Panc1 (cell line): ENCODE measurements around the gene KIF1C.
A peak's percentile ranks its signal among the peaks of the same experiment; 100 is the strongest.

Experiments
- POLR2AphosphoS5 ChIP-seq: IDR thresholded peaks from 2 replicates; pipeline ENCODE4 v1.6.1; 2012; ENCODE audit warnings: mild to moderate bottlenecking, low read depth, low read length, moderate library complexity
- SIN3A ChIP-seq: IDR thresholded peaks from 2 replicates; pipeline ENCODE4 v1.6.1; 2012; ENCODE audit warnings: low read depth, mild to moderate bottlenecking, low read length, moderate library complexity, borderline replicate concordance; ENCODE audit not compliant: insufficient read depth
- TCF7L2 ChIP-seq: IDR thresholded peaks from 2 replicates; pipeline ENCODE4 v1.6.1; 2011; ENCODE audit warnings: mild to moderate bottlenecking, low read depth, low read length, inconsistent platforms
- TF ChIP-seq, protein P1 (sequence below): fragments of 450-650 bp; IDR thresholded peaks from 2 replicates; pipeline ENCODE4 v1.5.1; 2017; ENCODE audit warnings: mild to moderate bottlenecking
- TF ChIP-seq, protein P2 (sequence below), 2 experiments: IDR thresholded peaks; 2 replicates each; pipeline ENCODE4 v1.6.1; 2011 to 2012; ENCODE audit warnings: low read depth in 2 of 2, control low read depth in 1 of 2, low read length in 1 of 2, mild to moderate bottlenecking in 1 of 2, moderate library complexity in 1 of 2; ENCODE audit not compliant: insufficient read depth in 1 of 2

DNA sequence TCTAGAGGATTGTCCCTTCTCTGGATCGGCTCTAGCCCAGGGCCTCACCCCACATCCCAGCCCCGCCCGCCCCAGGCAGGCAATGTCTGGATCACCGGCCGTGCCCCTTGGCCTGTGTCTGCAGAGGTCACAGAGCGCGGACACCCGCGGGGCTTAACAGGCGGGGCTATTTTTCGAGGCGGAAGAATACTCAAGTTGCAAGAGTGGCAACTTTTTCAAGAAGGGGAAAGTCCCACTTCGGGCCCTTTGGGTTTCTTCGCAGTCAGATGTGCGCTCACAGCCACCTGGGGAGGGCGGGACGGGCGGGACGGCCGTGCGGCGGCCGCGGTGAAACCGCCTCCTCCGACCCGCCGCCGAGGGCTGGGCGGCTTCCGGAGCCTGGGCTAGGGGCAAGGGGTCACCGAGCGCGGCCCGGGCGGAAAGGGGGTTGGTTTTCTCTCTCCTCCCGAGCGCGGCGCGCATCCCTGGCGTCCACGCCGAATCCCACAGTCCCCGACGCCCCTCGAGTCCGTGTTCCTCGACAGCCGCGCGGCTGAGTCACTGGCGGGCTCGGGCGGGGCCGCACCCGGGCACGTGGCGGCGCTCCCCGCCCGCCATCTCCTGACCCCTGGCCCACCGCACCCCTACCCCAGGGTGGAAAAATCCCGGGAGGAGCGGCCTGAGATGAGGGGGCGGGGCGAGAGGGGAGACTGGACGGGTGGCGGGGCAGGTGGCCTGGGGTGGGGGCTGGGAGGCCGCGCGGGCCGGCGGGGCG is 48.3 kb upstream of the KIF1C start:
- TF ChIP-seq, protein P1, sequence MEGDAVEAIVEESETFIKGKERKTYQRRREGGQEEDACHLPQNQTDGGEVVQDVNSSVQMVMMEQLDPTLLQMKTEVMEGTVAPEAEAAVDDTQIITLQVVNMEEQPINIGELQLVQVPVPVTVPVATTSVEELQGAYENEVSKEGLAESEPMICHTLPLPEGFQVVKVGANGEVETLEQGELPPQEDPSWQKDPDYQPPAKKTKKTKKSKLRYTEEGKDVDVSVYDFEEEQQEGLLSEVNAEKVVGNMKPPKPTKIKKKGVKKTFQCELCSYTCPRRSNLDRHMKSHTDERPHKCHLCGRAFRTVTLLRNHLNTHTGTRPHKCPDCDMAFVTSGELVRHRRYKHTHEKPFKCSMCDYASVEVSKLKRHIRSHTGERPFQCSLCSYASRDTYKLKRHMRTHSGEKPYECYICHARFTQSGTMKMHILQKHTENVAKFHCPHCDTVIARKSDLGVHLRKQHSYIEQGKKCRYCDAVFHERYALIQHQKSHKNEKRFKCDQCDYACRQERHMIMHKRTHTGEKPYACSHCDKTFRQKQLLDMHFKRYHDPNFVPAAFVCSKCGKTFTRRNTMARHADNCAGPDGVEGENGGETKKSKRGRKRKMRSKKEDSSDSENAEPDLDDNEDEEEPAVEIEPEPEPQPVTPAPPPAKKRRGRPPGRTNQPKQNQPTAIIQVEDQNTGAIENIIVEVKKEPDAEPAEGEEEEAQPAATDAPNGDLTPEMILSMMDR, result no peak
- TF ChIP-seq POLR2AphosphoS5 (peak; percentile 50; the same call in 1 of the 2 replicates), SIN3A (no peak), TCF7L2 (no peak)
- TF ChIP-seq, protein P2, sequence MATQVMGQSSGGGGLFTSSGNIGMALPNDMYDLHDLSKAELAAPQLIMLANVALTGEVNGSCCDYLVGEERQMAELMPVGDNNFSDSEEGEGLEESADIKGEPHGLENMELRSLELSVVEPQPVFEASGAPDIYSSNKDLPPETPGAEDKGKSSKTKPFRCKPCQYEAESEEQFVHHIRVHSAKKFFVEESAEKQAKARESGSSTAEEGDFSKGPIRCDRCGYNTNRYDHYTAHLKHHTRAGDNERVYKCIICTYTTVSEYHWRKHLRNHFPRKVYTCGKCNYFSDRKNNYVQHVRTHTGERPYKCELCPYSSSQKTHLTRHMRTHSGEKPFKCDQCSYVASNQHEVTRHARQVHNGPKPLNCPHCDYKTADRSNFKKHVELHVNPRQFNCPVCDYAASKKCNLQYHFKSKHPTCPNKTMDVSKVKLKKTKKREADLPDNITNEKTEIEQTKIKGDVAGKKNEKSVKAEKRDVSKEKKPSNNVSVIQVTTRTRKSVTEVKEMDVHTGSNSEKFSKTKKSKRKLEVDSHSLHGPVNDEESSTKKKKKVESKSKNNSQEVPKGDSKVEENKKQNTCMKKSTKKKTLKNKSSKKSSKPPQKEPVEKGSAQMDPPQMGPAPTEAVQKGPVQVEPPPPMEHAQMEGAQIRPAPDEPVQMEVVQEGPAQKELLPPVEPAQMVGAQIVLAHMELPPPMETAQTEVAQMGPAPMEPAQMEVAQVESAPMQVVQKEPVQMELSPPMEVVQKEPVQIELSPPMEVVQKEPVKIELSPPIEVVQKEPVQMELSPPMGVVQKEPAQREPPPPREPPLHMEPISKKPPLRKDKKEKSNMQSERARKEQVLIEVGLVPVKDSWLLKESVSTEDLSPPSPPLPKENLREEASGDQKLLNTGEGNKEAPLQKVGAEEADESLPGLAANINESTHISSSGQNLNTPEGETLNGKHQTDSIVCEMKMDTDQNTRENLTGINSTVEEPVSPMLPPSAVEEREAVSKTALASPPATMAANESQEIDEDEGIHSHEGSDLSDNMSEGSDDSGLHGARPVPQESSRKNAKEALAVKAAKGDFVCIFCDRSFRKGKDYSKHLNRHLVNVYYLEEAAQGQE (IDR thresholded peaks at IDR 0.05; ENCODE audit: insufficient read depth in 1 of 2, low read depth in 2 of 2, low read length in 1 of 2), result no peak
